OCI-LY7 (cell line): Measurements from ENCODE around the gene UBTD2. TPM values are rescaled to one million over a fixed set of nuclear protein-coding genes. Genes with fewer than 3 reads are reported as not detected.
A peak's percentile ranks its signal among the peaks of the same experiment; 100 is the strongest.

Source experiments
- BruUV-seq: library from RNA; stranded (reverse); fragments of 400-500 nt; replicated peaks from 2 replicates; lab custom pipeline; 2021; lab: Mats Ljungman, UMichigan
- CTCF ChIA-PET: fragments of 300-600 bp; sonication (Branson Sonifier 250); formaldehyde crosslinking; loops from one replicate; lab custom pipeline; 2022; ENCODE audit warnings: antibody characterized with exemption; ENCODE audit not compliant: unreplicated experiment; lab: Charles Lee
- POLR2A ChIA-PET: fragments of 300-600 bp; sonication (Branson Sonifier 250); formaldehyde crosslinking; loops from one replicate; lab custom pipeline; 2022; ENCODE audit warnings: antibody characterized with exemption; lab: Charles Lee
- DNase-seq: peaks from one replicate; pipeline ENCODE4 v3.0.0-alpha.2; 2015; ENCODE audit warnings: low spot score
- H2AFZ ChIP-seq: fragments of 200-600 bp; sonication (generic), shearing (Covaris generic); 2 replicates; pipeline ENCODE4 v1.6.1; 2014; ENCODE audit warnings: mild to moderate bottlenecking, antibody characterized with exemption, low read length, moderate library complexity
- H3K27ac ChIP-seq: fragments of 200-600 bp; sonication (generic); 2 replicates; pipeline ENCODE4 v1.5.1; 2014; ENCODE audit warnings: mixed run types, low read depth, mild to moderate bottlenecking, moderate library complexity, low read length, inconsistent platforms; ENCODE audit not compliant: poor library complexity, severe bottlenecking
- H3K36me3 ChIP-seq: fragments of 200-600 bp; sonication (generic); 2 replicates; pipeline ENCODE4 v1.6.1; 2014; ENCODE audit warnings: mild to moderate bottlenecking, antibody characterized with exemption, low read length, moderate library complexity, mixed read lengths; ENCODE audit not compliant: insufficient read depth
- H3K4me1 ChIP-seq: fragments of 200-600 bp; sonication (generic); 2 replicates; pipeline ENCODE4 v1.5.1; 2014; ENCODE audit warnings: mild to moderate bottlenecking, low read length; ENCODE audit not compliant: insufficient read depth, poor library complexity, severe bottlenecking
- H3K4me2 ChIP-seq: fragments of 200-600 bp; sonication (generic); 2 replicates; pipeline ENCODE4 v1.6.1; 2014; ENCODE audit warnings: mild to moderate bottlenecking, low read length
- H3K4me3 ChIP-seq: fragments of 200-600 bp; sonication (generic); 2 replicates; pipeline ENCODE4 v1.5.1; 2014; ENCODE audit warnings: mild to moderate bottlenecking, low read depth, low read length; ENCODE audit not compliant: poor library complexity, severe bottlenecking
- H3K79me2 ChIP-seq: fragments of 200-600 bp; sonication (generic); 2 replicates; pipeline ENCODE4 v1.6.1; 2016; ENCODE audit warnings: low read depth, mild to moderate bottlenecking, low read length, moderate library complexity, mixed read lengths; ENCODE audit not compliant: insufficient read depth
- H3K9me2 ChIP-seq: fragments of 200-600 bp; sonication (generic); 2 replicates; pipeline ENCODE4 v1.6.1; 2016; ENCODE audit warnings: mild to moderate bottlenecking, low read length, mixed read lengths; ENCODE audit not compliant: insufficient read depth
- H3K9me3 ChIP-seq: fragments of 200-600 bp; sonication (generic); 2 replicates; pipeline ENCODE4 v1.6.1; 2014; ENCODE audit warnings: mild to moderate bottlenecking, mixed run types, low read length, mixed read lengths
- H4K20me1 ChIP-seq: fragments of 200-600 bp; sonication (generic); 2 replicates; pipeline ENCODE4 v1.6.1; 2014; ENCODE audit warnings: mild to moderate bottlenecking, antibody characterized with exemption, low read length, moderate library complexity, mixed read lengths; ENCODE audit not compliant: insufficient read depth
- CTCF ChIP-seq: fragments of 200-600 bp; sonication (generic); conservative IDR thresholded peaks from 2 replicates; pipeline ENCODE4 v1.5.1; 2014; ENCODE audit warnings: mild to moderate bottlenecking, antibody characterized with exemption, low read length, moderate library complexity, mixed read lengths
- EZH2phosphoT487 ChIP-seq: fragments of 200-600 bp; sonication (generic); IDR thresholded peaks from 2 replicates; pipeline ENCODE4 v1.6.1; 2018; ENCODE audit warnings: low read depth, borderline replicate concordance, mild to moderate bottlenecking, mixed run types, antibody characterized with exemption, low read length, moderate library complexity, mixed read lengths
- intact Hi-C: fragments of 100-400 bp; cut with micrococcal nuclease; formaldehyde crosslinking; loops from one replicate; pipeline ENCODE4 v1.10.0; 2022; ENCODE audit not compliant: unreplicated experiment
- total RNA-seq, 2 experiments: library from RNA; depleted of rRNA in 1 of 2; stranded (reverse); fragments of >200 nt in 1 of 2; shearing (Covaris generic) in 1 of 2; gene quantifications; 2 replicates each; pipeline ENCODE4 v1.2.3, GENCODE V29; 2014 to 2022

Gene UBTD2
- total RNA-seq, 2 experiments from 2014 or later = 16.0 to 19.8 TPM

GRCh38 chr5:172276214-172276613 is 7.3 kb downstream of the UBTD2 start:
- intact Hi-C loops = no loop called here
- H3K4me2 ChIP-seq = no peak overlapping the region
- no peaks in the 10 kb centered on the region for H3K9me2 ChIP-seq
- H3K9me3 ChIP-seq = no peaks in the 10 kb centered on the region
- CTCF ChIA-PET = no interaction called here
- BruUV-seq = no TSS peak
- H3K27ac ChIP-seq = no peak overlapping the region
- no peak overlapping the region for H3K4me3 ChIP-seq
- no peak for DNase-seq
- H2AFZ ChIP-seq = no peak overlapping the region
- POLR2A ChIA-PET = interaction anchor here (1.0 kb wide), 1 partner anchor 9 kb away, joined by 3 read pairs; no protein-coding TSS in a partner anchor
- peaks cover 26% of the 10 kb centered on the region for H3K4me1 ChIP-seq
- peaks cover 54% of the 10 kb centered on the region; the same call in 1 of the 2 replicates for H3K79me2 ChIP-seq
- TF ChIP-seq EZH2phosphoT487 (no peak), CTCF (no peak)
- peaks cover 18% of the 10 kb centered on the region; the same call in 1 of the 2 replicates for H4K20me1 ChIP-seq
- peaks cover 39% of the 10 kb centered on the region for H3K36me3 ChIP-seq

GRCh38 chr5:172274951-172275753 is 8.4 kb downstream of the UBTD2 start:
- ChIA-PET CTCF (no interaction called here), POLR2A (interaction anchor here (1.0 kb wide), 1 partner anchor 10 kb away, joined by 3 read pairs; no protein-coding TSS in a partner anchor)
- Histone ChIP-seq H3K4me1 (peaks cover 30% of the 10 kb centered on the region), H2AFZ (no peak overlapping the region), H3K4me2 (peak overlapping the region; percentile 38; the same call in 1 of the 2 replicates), H3K27ac (no peak overlapping the region), H4K20me1 (peaks cover 18% of the 10 kb centered on the region; the same call in 1 of the 2 replicates), H3K9me3 (no peaks in the 10 kb centered on the region), H3K4me3 (no peak overlapping the region), H3K9me2 (no peaks in the 10 kb centered on the region), H3K79me2 (peaks cover 51% of the 10 kb centered on the region; the same call in 1 of the 2 replicates), H3K36me3 (peaks cover 39% of the 10 kb centered on the region)
- TF ChIP-seq CTCF (no peak), EZH2phosphoT487 (no peak)
- no peak for DNase-seq
- intact Hi-C loops = no loop called here
- no TSS peak for BruUV-seq

GRCh38 chr5:172267943-172268342 is 15.6 kb downstream of the UBTD2 start:
- CTCF ChIA-PET = no interaction called here
- H3K9me3 ChIP-seq = no peaks in the 10 kb centered on the region
- no peak overlapping the region for H3K27ac ChIP-seq
- peaks cover 7% of the 10 kb centered on the region; the same call in 1 of the 2 replicates for H4K20me1 ChIP-seq
- no peak overlapping the region for H3K4me3 ChIP-seq
- peaks cover 5% of the 10 kb centered on the region; the same call in 1 of the 2 replicates for H3K36me3 ChIP-seq
- DNase-seq = no peak
- H3K4me2 ChIP-seq = no peak overlapping the region
- no TSS peak for BruUV-seq
- no peaks in the 10 kb centered on the region for H3K9me2 ChIP-seq
- H2AFZ ChIP-seq = no peak overlapping the region
- POLR2A ChIA-PET = interaction anchor here (0.5 to 1.6 kb wide), 2 partner anchors 14 to 230 kb away, joined by 3 to 5 read pairs; no protein-coding TSS in a partner anchor
- intact Hi-C loops = no loop called here
- H3K4me1 ChIP-seq = peaks cover 22% of the 10 kb centered on the region
- peaks cover 32% of the 10 kb centered on the region; the same call in 1 of the 2 replicates for H3K79me2 ChIP-seq
- TF ChIP-seq CTCF (no peak), EZH2phosphoT487 (no peak)
